Ectodermal cell (in vitro differentiated cells): ENCODE data around the gene UNC119.

Experiments
- H3K27ac ChIP-seq: 2 replicates; pipeline ENCODE4 v1.7.0; 2013; ENCODE audit warnings: mild to moderate bottlenecking, low read depth, low read length; ENCODE audit not compliant: insufficient read depth, poor library complexity, severe bottlenecking
- H3K27me3 ChIP-seq: 2 replicates; pipeline ENCODE4 v1.7.0; 2013; ENCODE audit warnings: mild to moderate bottlenecking, low read length; ENCODE audit not compliant: insufficient read depth, control insufficient read depth, poor library complexity, severe bottlenecking
- H3K36me3 ChIP-seq: one replicate; pipeline ENCODE4 v1.7.0; 2013; ENCODE audit warnings: low read length; ENCODE audit not compliant: control insufficient read depth, insufficient read depth
- H3K4me1 ChIP-seq: one replicate; pipeline ENCODE4 v1.7.0; 2013; ENCODE audit warnings: low read length; ENCODE audit not compliant: control insufficient read depth, insufficient read depth
- H3K4me3 ChIP-seq: 2 replicates; pipeline ENCODE4 v1.7.0; 2013; ENCODE audit warnings: low read depth, low read length, control low read depth; ENCODE audit not compliant: insufficient read depth
- H3K9me3 ChIP-seq: 2 replicates; pipeline ENCODE4 v1.7.0; 2013; ENCODE audit warnings: mild to moderate bottlenecking, low read length, moderate library complexity; ENCODE audit not compliant: control insufficient read depth
- WGBS, 2 experiments: methylation state at CpG; one replicate each; pipeline ENCODE4 v1.1.7; 2013; ENCODE audit warnings: missing lambda C conversion rate in 2 of 2; 5-methylcytosine and 5-hydroxymethylcytosine counted together

UNC119 gene

DNA sequence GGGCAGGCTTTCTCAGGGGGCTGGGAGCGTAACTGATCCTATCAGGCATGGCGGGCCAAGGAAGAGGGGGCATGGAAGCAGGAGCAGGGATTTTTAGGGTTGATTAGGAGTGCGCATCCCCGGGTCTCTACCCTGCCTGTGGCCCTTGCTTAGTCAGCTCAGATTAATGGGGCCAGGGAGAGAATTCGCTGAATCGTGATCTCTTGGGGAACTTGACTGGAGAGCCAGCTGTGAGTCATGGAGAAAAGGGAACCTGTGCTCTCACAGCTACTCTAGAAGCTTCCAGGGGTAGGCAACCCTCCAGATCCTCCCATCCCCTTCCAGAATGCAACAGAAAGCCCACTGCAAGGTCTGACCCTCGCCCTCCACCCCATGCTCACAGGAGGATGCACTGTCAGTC is 42.6 kb downstream of the UNC119 start:
- Histone ChIP-seq H3K4me3 (no peak overlapping the region), H3K27me3 (no peaks in the 10 kb centered on the region), H3K36me3 (no peaks in the 10 kb centered on the region), H3K27ac (no peak overlapping the region), H3K9me3 (no peaks in the 10 kb centered on the region), H3K4me1 (peaks cover 4% of the 10 kb centered on the region)
- 84 to 87% methylated on average over 7 of the region's 7 CpGs for WGBS, 2 experiments

DNA sequence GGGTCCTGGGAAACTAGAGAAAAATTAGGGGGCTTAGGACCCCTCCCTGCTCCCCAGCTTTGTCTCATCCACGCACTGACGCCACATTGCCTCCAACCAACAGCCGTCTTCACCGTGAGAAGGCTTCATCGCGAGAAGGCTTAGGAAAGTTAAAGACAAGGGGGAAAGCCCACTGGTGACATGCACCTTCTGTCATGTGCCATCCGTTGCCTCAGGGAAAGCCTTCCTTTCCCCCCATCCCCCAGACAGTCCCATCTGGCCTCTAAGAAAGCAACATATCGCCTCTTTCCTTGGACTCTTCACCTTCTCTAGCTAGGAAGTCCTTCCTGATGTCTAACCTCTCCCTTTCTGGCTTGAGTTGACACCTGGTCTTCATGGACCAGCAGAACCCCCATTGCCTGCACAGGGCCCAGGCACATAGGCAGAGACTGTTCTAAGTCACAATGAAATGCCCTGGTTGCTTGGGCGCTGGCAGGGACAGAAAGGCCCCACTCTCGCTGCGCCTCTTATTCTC is 44.2 kb downstream of the UNC119 start:
- H3K9me3 ChIP-seq: no peaks in the 10 kb centered on the region
- no peak overlapping the region for H3K4me3 ChIP-seq
- H3K27me3 ChIP-seq: no peaks in the 10 kb centered on the region
- H3K36me3 ChIP-seq: no peaks in the 10 kb centered on the region
- no peak overlapping the region for H3K27ac ChIP-seq
- peaks cover 4% of the 10 kb centered on the region for H3K4me1 ChIP-seq
- 86 to 88% methylated on average over 11 of the region's 11 CpGs for WGBS, 2 experiments

DNA sequence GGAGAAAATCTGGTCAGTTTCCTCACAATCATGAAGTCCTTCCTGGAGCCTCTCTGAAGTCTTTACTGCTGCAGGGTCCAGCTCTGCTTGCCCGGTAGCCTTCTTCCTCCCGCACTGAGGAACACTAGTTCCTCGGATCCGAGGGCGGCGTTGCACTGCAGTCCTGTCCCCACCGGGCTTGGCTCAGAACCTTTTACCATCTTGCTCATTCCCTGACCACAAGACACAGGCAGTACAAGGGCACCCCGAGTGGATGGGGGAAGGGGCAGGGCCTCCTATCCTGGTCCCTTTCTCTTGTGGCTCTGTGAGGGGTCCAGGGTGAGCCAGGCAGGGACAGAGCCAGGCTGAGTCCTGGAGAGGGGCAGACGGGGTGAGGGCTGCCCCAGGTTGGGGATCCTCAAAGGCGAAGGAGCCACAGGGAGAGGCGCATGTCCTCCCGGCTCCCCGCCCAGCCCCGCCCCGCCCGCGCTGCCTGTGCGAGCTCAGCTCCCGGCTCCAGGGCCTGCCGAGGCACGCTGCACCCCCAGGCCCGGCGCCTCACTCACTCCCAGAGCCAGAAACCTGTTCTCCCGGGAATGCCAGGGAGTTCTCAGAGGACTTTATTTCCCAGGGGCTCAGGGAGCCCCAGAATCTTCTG is 44.7 kb downstream of the UNC119 start:
- Histone ChIP-seq H3K4me3 (no peak overlapping the region), H3K27me3 (no peaks in the 10 kb centered on the region)
- 80 to 81% methylated on average over 24 of the region's 24 CpGs for WGBS, 2 experiments

DNA sequence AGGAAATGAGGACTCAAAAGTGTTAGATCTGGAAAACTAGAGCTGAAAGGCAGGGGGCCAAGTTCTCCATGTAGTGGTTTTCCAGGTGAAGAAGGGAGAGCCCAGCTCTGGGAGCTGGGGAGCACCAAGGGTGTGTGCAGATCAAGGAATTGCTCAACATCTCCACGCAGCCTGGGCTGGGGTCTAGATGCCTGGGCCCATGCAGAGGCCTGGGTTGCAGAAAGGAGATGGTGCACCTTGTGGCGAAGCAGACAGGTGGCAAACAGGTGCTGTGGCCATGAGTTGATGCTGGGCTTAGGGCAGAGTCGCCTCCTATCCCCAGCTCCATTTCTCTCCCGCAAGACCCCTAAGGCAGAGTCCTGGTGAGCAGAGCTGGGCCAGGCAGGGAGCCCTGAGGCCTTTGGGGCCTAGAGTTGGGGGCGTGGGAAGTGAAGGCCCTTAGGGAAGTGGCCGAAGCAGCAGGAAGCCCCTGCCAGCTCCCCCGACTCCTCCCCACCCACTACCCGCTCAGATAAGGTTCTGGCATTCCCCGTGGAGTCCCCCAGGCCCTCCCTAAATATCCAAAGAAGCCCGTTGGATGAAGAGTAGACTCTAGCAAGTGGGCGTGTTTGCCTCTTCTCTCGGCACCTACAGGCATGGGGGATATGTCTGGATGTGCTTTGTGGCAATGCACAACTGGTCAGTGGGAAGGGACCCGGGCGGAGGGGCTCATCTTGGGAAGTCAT is 45.5 kb downstream of the UNC119 start:
- no peak overlapping the region for H3K27ac ChIP-seq
- peaks cover 4% of the 10 kb centered on the region for H3K4me1 ChIP-seq
- no peaks in the 10 kb centered on the region for H3K9me3 ChIP-seq
- WGBS, 2 experiments: 84 to 89% methylated on average over 14 of the region's 14 CpGs
- H3K4me3 ChIP-seq: no peak overlapping the region
- H3K27me3 ChIP-seq: no peaks in the 10 kb centered on the region
- no peaks in the 10 kb centered on the region for H3K36me3 ChIP-seq

More for the DNA sequence above, 44.7 kb downstream of the UNC119 start:
- Histone ChIP-seq H3K27ac (no peak overlapping the region), H3K36me3 (no peaks in the 10 kb centered on the region), H3K9me3 (no peaks in the 10 kb centered on the region), H3K4me1 (peaks cover 4% of the 10 kb centered on the region)

DNA sequence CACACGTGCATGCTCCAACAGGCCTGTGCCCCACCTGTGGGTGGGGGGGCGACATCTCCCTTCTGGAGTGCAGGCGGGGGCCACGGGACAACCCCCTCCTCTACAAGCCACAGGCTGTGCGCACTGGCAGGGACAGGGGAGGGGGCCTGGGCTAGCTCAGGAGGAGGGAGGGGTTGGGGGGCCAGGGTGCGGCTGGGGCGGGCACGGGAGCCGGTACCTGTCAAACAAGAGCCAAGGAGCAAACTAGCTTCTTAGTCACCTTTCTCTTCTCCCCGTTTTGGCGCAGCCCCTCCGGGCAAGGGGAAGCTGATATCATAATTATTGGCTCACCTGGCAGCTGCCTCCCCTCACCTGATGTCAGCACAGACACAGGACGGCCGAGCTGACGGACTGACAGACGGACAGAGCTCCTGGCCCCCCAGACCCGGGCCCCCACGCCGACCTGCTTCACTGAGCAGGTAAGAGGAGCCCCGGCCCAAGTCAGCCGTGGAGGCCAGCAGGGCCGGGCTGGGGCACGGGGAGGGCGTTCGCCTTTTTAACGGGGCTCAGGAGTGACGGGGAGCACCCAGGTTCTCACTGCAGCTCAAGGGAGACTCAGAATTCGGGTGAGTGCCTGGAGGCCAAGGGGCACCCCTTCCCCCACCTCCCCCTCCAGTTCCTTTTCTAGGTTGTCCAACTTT is 46.3 kb downstream of the UNC119 start, which contains the start of gene FOXN1:
Gene FOXN1 (plus strand): TSS at position 363 of the 680 bp plus-strand sequence. CDS start 17,622 bp downstream, outside the sequence.
- Histone ChIP-seq H3K9me3 (no peaks in the 10 kb centered on the region), H3K4me3 (no peak within 1 kb of the TSS), H3K27me3 (no peaks in the 10 kb centered on the region), H3K27ac (no peak within 1 kb of the TSS), H3K36me3 (no peaks in the 10 kb centered on the region), H3K4me1 (peaks cover 7% of the 10 kb centered on the region)
- WGBS, 2 experiments: 92 to 93% methylated on average over 28 of the region's 28 CpGs

DNA sequence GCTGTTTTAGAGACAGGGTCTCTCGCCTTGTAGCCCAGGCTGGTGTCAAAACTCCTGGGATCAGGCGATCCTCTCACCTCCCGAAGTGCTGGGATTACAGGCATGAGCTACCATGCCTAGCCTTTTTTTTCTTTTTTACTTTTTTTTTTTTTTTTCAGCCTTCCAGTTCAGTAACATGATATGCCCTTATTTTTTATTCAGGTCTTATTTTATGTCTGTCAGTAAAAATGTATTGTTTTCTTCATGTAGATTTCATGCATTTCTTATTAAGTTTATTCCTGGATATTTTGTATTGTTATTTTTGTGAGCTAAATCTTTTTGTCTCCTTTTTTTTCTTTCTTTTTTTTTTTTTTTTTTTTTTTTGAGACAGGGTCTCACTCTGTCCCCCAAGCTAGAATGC is 49.0 kb downstream of the UNC119 start:
- H3K4me1 ChIP-seq: peaks cover 7% of the 10 kb centered on the region
- 72 to 77% methylated on average over 3 of the region's 3 CpGs for WGBS, 2 experiments
- no peaks in the 10 kb centered on the region for H3K27me3 ChIP-seq

DNA sequence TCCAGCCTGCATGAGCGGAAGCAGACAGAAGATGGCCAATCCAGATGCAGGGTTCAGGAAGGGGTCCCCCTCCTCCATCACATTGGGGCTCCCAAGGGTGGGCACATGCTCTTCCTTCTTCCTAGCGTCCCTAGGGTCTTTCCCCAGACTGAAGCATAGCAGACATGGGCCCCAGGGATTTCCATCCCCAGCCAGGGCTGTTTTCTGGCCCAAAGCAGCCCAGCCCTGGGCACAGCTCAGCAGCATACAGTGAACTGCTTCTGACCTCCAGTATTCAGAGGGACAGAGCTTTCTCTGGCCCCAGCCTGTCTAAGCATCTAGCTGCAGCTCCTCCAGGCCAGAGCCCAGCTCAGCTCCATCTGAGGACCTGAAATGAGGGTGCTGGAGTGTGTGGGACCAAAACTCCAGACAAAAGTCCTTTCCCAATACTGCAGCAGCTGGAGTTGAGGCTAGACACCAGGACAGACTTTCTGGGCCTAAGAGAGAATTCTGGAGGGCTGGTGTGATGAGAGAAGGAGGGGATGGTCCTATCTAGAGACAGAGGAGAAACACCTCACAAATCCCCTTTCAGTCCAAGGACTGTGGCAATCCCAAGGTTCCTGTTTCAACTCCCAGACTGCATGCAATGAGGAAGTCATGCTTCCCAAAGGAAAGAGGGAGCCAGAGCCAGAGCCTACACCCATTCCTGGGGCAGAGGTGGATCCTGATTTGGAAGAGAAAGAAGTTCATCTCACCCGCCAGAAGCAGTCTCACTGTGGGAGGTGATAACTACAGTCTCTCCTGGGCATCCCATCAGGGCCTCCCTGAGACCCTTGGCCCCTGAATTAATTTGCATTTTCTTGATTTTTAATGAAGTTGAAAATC is 50.8 kb downstream of the UNC119 start:
- Histone ChIP-seq H3K4me1 (peaks cover 7% of the 10 kb centered on the region), H3K36me3 (no peaks in the 10 kb centered on the region), H3K4me3 (no peak overlapping the region), H3K27ac (no peak overlapping the region), H3K27me3 (no peaks in the 10 kb centered on the region), H3K9me3 (no peaks in the 10 kb centered on the region)
- WGBS, 2 experiments: 84 to 94% methylated on average over 3 of the region's 3 CpGs

More for the DNA sequence above, 49.0 kb downstream of the UNC119 start:
- no peaks in the 10 kb centered on the region for H3K9me3 ChIP-seq
- H3K27ac ChIP-seq: no peak overlapping the region
- no peaks in the 10 kb centered on the region for H3K36me3 ChIP-seq
- no peak overlapping the region for H3K4me3 ChIP-seq

DNA sequence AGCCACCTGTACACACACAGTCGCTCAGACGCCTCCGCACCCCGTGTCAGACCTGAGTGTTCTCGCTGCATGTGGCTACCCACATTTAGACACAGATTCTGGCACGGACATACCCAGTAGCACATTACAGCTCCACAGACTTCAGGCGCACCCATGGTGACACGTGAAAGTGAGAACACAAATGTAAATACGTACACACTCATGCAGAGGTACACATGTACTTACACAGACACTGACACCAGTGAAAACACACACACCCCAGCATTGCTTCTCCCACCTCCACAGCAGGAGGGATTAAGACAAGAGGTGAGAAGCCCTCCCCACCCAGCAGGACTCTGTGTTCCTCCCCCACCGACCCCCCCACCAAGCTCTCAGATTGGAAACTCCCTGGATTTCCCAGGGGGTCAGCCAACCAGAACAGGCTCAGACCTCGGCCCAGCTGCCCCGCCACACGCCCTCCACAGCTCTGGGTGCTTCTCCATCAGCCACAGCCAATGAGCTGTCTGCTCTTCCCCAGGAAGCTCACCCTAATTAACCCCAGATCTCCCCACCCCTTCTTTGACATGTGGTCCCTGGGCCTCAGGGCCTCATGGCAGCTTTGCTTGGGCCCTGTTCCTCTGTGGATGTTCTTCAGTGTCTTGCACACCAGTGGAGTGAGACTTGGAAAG is 51.6 kb downstream of the UNC119 start:
- Histone ChIP-seq H3K4me1 (peaks cover 7% of the 10 kb centered on the region), H3K4me3 (no peak overlapping the region), H3K9me3 (no peaks in the 10 kb centered on the region), H3K27me3 (no peaks in the 10 kb centered on the region), H3K27ac (no peak overlapping the region), H3K36me3 (no peaks in the 10 kb centered on the region)
- 72 to 73% methylated on average over 13 of the region's 13 CpGs for WGBS, 2 experiments

DNA sequence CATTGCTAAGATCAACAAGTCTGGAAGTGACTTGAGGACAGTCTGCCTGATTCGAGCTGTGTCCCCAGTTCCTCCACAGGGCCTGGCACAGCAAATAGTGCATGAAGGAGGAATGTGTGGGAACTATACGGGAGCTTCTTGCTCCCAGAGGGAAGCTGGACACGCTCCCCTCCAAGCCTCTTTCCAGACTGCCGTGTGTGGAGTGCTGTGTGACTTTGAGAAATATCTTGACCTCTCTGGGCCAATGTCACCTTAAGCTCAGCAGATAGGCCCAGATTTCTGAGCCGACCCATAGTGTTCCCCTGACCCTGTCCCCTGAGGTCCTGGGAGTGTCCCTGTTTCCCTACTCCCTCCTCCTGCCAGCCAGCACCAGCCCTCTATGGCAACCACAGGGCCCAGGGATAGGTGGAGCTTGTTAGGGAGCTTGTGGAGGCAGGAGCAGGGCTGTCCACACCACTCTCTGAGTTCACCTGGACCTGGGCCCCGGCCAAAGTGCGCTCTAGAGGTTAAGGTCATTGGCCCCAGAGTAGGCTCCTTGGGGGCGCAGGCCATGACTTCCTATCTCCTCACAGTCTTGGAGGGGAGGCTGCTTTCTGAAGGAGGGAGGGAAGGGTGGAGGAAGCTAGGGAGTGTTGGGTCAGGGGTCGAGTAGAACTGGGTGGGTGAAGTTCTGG is 52.6 kb downstream of the UNC119 start:
- H3K36me3 ChIP-seq: no peaks in the 10 kb centered on the region
- peaks cover 7% of the 10 kb centered on the region for H3K4me1 ChIP-seq
- no peak overlapping the region for H3K4me3 ChIP-seq
- no peaks in the 10 kb centered on the region for H3K27me3 ChIP-seq
- H3K27ac ChIP-seq: no peak overlapping the region
- WGBS, 2 experiments: 83 to 88% methylated on average over 9 of the region's 9 CpGs
- H3K9me3 ChIP-seq: no peaks in the 10 kb centered on the region
